ENCODE measurements around the gene TAS2R38.

DNA sequence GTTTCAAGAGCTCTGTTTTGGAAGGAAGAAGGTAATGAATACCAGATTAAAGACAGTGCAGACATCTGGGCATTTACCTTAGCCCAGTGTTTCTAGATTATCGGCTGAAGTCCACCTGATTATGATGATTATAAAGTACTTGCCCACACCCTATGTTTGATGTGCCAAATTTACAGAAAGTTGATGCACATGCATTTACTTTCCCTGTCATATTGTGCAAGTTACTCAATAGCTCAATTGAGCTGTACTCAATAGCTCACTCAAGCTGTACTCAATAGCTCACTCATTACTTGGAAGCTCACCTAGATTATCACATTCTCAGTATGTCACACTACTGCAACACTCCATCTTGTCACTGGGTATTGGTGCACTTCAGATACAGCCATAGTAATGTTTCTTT is 35.6 kb upstream of the TAS2R38 start:
- TF ChIP-seq CREB1 (CRISPR knock-in tag; IDR thresholded peaks at IDR 0.05; ENCODE audit: low read depth), result no peak
- TF ChIP-seq, protein P1, sequence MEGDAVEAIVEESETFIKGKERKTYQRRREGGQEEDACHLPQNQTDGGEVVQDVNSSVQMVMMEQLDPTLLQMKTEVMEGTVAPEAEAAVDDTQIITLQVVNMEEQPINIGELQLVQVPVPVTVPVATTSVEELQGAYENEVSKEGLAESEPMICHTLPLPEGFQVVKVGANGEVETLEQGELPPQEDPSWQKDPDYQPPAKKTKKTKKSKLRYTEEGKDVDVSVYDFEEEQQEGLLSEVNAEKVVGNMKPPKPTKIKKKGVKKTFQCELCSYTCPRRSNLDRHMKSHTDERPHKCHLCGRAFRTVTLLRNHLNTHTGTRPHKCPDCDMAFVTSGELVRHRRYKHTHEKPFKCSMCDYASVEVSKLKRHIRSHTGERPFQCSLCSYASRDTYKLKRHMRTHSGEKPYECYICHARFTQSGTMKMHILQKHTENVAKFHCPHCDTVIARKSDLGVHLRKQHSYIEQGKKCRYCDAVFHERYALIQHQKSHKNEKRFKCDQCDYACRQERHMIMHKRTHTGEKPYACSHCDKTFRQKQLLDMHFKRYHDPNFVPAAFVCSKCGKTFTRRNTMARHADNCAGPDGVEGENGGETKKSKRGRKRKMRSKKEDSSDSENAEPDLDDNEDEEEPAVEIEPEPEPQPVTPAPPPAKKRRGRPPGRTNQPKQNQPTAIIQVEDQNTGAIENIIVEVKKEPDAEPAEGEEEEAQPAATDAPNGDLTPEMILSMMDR (conservative IDR thresholded peaks at IDR 0.05; ENCODE audit: low read depth in 2 of 2), result no peak
- TF ChIP-seq, protein P2, sequence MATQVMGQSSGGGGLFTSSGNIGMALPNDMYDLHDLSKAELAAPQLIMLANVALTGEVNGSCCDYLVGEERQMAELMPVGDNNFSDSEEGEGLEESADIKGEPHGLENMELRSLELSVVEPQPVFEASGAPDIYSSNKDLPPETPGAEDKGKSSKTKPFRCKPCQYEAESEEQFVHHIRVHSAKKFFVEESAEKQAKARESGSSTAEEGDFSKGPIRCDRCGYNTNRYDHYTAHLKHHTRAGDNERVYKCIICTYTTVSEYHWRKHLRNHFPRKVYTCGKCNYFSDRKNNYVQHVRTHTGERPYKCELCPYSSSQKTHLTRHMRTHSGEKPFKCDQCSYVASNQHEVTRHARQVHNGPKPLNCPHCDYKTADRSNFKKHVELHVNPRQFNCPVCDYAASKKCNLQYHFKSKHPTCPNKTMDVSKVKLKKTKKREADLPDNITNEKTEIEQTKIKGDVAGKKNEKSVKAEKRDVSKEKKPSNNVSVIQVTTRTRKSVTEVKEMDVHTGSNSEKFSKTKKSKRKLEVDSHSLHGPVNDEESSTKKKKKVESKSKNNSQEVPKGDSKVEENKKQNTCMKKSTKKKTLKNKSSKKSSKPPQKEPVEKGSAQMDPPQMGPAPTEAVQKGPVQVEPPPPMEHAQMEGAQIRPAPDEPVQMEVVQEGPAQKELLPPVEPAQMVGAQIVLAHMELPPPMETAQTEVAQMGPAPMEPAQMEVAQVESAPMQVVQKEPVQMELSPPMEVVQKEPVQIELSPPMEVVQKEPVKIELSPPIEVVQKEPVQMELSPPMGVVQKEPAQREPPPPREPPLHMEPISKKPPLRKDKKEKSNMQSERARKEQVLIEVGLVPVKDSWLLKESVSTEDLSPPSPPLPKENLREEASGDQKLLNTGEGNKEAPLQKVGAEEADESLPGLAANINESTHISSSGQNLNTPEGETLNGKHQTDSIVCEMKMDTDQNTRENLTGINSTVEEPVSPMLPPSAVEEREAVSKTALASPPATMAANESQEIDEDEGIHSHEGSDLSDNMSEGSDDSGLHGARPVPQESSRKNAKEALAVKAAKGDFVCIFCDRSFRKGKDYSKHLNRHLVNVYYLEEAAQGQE (IDR thresholded peaks at IDR 0.05; ENCODE audit: unreplicated experiment), result no peak
- no peak for TF ChIP-seq POLR2AphosphoS5 (IDR thresholded peaks at IDR 0.05; ENCODE audit: low read depth)
- no peak for TF ChIP-seq EZH2 (IDR thresholded peaks at IDR 0.05; ENCODE audit: low read depth, unreplicated experiment)
- TF ChIP-seq NANOG (IDR thresholded peaks at IDR 0.05; ENCODE audit: borderline replicate concordance), result no peak
- no peak for TF ChIP-seq EZH2phosphoT487 (IDR thresholded peaks at IDR 0.05; ENCODE audit: unreplicated experiment)
- no peak for TF ChIP-seq ZNF331 (CRISPR knock-in tag; IDR thresholded peaks at IDR 0.05; ENCODE audit: low read depth)
- no peak for TF ChIP-seq STAT1 (IDR thresholded peaks at IDR 0.05; ENCODE audit: unreplicated experiment)
- TF ChIP-seq ZNF114 (CRISPR knock-in tag; IDR thresholded peaks at IDR 0.05), result no peak
- TF ChIP-seq JUNB (IDR thresholded peaks at IDR 0.05; ENCODE audit: unreplicated experiment), result no peak
- TF ChIP-seq, protein P3, sequence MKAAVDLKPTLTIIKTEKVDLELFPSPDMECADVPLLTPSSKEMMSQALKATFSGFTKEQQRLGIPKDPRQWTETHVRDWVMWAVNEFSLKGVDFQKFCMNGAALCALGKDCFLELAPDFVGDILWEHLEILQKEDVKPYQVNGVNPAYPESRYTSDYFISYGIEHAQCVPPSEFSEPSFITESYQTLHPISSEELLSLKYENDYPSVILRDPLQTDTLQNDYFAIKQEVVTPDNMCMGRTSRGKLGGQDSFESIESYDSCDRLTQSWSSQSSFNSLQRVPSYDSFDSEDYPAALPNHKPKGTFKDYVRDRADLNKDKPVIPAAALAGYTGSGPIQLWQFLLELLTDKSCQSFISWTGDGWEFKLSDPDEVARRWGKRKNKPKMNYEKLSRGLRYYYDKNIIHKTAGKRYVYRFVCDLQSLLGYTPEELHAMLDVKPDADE (IDR thresholded peaks at IDR 0.05), result no peak
- TF ChIP-seq, protein P4, sequence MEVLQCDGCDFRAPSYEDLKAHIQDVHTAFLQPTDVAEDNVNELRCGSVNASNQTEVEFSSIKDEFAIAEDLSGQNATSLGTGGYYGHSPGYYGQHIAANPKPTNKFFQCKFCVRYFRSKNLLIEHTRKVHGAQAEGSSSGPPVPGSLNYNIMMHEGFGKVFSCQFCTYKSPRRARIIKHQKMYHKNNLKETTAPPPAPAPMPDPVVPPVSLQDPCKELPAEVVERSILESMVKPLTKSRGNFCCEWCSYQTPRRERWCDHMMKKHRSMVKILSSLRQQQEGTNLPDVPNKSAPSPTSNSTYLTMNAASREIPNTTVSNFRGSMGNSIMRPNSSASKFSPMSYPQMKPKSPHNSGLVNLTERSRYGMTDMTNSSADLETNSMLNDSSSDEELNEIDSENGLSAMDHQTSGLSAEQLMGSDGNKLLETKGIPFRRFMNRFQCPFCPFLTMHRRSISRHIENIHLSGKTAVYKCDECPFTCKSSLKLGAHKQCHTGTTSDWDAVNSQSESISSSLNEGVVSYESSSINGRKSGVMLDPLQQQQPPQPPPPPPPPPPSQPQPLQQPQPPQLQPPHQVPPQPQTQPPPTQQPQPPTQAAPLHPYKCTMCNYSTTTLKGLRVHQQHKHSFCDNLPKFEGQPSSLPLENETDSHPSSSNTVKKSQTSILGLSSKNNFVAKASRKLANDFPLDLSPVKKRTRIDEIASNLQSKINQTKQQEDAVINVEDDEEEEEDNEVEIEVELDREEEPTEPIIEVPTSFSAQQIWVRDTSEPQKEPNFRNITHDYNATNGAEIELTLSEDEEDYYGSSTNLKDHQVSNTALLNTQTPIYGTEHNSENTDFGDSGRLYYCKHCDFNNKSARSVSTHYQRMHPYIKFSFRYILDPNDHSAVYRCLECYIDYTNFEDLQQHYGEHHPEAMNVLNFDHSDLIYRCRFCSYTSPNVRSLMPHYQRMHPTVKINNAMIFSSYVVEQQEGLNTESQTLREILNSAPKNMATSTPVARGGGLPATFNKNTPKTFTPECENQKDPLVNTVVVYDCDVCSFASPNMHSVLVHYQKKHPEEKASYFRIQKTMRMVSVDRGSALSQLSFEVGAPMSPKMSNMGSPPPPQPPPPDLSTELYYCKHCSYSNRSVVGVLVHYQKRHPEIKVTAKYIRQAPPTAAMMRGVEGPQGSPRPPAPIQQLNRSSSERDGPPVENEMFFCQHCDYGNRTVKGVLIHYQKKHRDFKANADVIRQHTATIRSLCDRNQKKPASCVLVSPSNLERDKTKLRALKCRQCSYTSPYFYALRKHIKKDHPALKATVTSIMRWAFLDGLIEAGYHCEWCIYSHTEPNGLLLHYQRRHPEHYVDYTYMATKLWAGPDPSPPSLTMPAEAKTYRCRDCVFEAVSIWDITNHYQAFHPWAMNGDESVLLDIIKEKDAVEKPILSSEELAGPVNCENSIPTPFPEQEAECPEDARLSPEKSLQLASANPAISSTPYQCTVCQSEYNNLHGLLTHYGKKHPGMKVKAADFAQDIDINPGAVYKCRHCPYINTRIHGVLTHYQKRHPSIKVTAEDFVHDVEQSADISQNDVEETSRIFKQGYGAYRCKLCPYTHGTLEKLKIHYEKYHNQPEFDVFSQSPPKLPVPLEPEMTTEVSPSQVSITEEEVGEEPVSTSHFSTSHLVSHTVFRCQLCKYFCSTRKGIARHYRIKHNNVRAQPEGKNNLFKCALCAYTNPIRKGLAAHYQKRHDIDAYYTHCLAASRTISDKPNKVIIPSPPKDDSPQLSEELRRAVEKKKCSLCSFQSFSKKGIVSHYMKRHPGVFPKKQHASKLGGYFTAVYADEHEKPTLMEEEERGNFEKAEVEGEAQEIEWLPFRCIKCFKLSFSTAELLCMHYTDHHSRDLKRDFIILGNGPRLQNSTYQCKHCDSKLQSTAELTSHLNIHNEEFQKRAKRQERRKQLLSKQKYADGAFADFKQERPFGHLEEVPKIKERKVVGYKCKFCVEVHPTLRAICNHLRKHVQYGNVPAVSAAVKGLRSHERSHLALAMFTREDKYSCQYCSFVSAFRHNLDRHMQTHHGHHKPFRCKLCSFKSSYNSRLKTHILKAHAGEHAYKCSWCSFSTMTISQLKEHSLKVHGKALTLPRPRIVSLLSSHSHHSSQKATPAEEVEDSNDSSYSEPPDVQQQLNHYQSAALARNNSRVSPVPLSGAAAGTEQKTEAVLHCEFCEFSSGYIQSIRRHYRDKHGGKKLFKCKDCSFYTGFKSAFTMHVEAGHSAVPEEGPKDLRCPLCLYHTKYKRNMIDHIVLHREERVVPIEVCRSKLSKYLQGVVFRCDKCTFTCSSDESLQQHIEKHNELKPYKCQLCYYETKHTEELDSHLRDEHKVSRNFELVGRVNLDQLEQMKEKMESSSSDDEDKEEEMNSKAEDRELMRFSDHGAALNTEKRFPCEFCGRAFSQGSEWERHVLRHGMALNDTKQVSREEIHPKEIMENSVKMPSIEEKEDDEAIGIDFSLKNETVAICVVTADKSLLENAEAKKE (CRISPR knock-in tag; IDR thresholded peaks at IDR 0.05), result no peak
